ENCODE data around the gene CCDC137.
A peak's percentile ranks its signal among the peaks of the same experiment; 100 is the strongest.

The CCDC137 gene

GRCh38 chr17:81651692-81652091, 14.8 kb upstream of the CCDC137 start:
- TF ChIP-seq ZFX (IDR thresholded peaks at IDR 0.05) (no peak), CTCF (conservative IDR thresholded peaks at IDR 0.05) (no peak)
- no peak overlapping the region for H3K27ac ChIP-seq

GRCh38 chr17:81652906-81653771, 13.4 kb upstream of the CCDC137 start:
- H3K27ac ChIP-seq: no peak overlapping the region
- TF ChIP-seq CTCF (conservative IDR thresholded peaks at IDR 0.05): no peak
- TF ChIP-seq ZFX (IDR thresholded peaks at IDR 0.05): no peak

- TF ChIP-seq ZFX (IDR thresholded peaks at IDR 0.05) (no peak), CTCF (conservative IDR thresholded peaks at IDR 0.05) (no peak)
- H3K27ac ChIP-seq: no peak overlapping the region; the same call in 1 of the 2 replicates
Measured at GRCh38 chr17:81655378-81656117, 11.0 kb upstream of the CCDC137 start.

GRCh38 chr17:81656118-81656743, 10.3 kb upstream of the CCDC137 start, which contains the start of gene PDE6G:
Gene PDE6G, minus strand, starts transcription at chr17:81656542. Its CDS starts 3,237 bp downstream, at chr17:81653305.
- no peak within 1 kb of the TSS; the same call in 1 of the 2 replicates for H3K27ac ChIP-seq
- TF ChIP-seq ZFX (IDR thresholded peaks at IDR 0.05): no peak
- no peak for TF ChIP-seq CTCF (conservative IDR thresholded peaks at IDR 0.05)

GRCh38 chr17:81656835-81657234, 9.7 kb upstream of the CCDC137 start:
- TF ChIP-seq ZFX (IDR thresholded peaks at IDR 0.05) (no peak), CTCF (conservative IDR thresholded peaks at IDR 0.05) (no peak)

GRCh38 chr17:81659038-81659437, 7.5 kb upstream of the CCDC137 start:
- TF ChIP-seq CTCF (conservative IDR thresholded peaks at IDR 0.05) (no peak), ZFX (IDR thresholded peaks at IDR 0.05) (no peak)

More at GRCh38 chr17:81656835-81657234, 9.7 kb upstream of the CCDC137 start:
- H3K27ac ChIP-seq: no peak overlapping the region

More at GRCh38 chr17:81659038-81659437, 7.5 kb upstream of the CCDC137 start:
- H3K27ac ChIP-seq: peak overlapping the region; percentile 70
